Ovary (tissue), 3 donors: ENCODE measurements around the gene RFC2.

Source experiments
- CTCF ChIP-seq, 3 donors: fragments of 450-650 bp in 2 of 3; fragments of 200-600 bp in 1 of 3; IDR thresholded peaks; one replicate each; pipeline versions ENCODE4 v1.5.1 to v1.8.0; 2016 to 2022; ENCODE audit warnings: antibody characterized with exemption in 3 of 3, mild to moderate bottlenecking in 1 of 3
- EP300 ChIP-seq: sonication (generic); formaldehyde crosslinking; IDR thresholded peaks from one replicate; pipeline ENCODE4 v1.6.1; 2017; ENCODE audit warnings: antibody characterized with exemption
- POLR2A ChIP-seq: fragments of 450-650 bp; IDR thresholded peaks from one replicate; pipeline ENCODE4 v1.6.1; 2017; ENCODE audit warnings: antibody characterized with exemption, mild to moderate bottlenecking, moderate library complexity
- donor health status: DM: no; HTN: no; CAD: no.

DNA sequence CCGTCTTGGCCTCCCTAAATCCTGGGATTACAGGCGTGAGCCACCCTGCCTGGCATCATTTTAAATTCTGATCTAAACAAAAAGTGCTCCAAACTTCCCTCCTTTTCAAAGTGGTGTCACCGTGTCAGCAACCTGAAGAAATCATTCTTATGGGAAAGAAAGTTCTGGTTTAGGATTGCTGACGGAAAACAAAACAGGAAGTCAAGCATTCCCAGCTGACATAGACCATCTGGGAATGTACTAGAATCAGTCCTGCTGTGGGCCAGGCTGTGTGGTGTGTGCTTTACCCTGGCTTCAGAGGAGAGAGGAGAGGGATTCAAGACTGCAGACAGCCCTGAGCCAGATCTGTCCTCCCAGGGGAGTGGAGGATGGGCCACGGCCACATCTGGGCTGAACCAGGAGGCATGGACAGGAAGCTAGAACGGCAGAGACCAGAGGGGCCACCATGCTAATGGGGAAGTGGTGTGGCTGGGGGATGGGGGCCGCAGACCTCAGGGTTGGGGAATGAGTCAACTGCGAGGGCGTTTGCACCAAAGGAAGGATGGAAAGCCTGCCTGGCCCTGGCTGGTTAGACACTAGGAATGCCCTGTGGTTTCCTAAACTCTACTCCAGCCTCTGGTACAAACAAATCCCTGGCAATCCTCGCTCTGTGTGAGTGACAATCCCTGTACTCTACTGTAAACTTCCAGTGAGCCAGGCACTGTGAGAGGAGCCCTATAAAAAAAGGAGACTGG, 18.3 kb upstream of the RFC2 start:
- TF ChIP-seq CTCF (IDR thresholded peaks at IDR 0.05) (no peak), POLR2A (no peak), EP300 (no peak)
